Liver (tissue), 3 donors: Measurements from ENCODE around the gene CYB5RL.

Experiments used
- CTCF ChIP-seq: fragments of 150-350 bp; IDR thresholded peaks from 2 replicates; pipeline ENCODE4 v1.5.1; 2017; ENCODE audit warnings: improper control_type of control experiment, low read depth, low read length; ENCODE audit not compliant: missing input control
- EGR1 ChIP-seq, 2 donors: IDR thresholded peaks; 2 replicates each; pipeline ENCODE4 v1.6.1; 2016 to 2018; ENCODE audit warnings: antibody characterized with exemption in 2 of 2, low read depth in 2 of 2
- RAD21 ChIP-seq, 2 donors: IDR thresholded peaks; 2 replicates each; pipeline ENCODE4 v1.6.1; 2016; ENCODE audit warnings: antibody characterized with exemption in 2 of 2, mild to moderate bottlenecking in 2 of 2
- donor health status: healthy.
- donor health status: healthy.

DNA sequence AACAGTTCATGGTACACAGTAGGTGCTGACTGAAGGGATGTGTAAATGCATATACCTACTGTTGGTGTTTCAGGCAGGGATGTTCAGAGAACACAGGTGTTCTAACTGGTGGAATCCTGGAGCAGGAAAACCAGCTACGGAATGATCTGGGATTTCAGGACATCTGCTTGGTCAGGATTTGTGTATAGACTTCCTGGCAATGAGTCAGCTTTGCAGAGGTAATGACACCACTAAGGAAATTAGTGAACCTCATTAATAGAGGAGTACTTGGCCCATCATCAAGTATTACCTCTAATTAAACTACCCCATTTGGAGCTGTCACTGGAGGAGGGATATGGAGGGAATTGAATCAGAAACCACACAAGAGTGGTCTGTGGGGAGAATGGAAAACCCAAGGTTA is 7.5 kb upstream of the CYB5RL start:
- TF ChIP-seq RAD21 (IDR thresholded peaks at IDR 0.05) (no peak), EGR1 (IDR thresholded peaks at IDR 0.05; ENCODE audit: low read depth in 2 of 2) (no peak), CTCF (no peak)
